ENCODE results near the gene HSP90AB1. TPM values are rescaled to one million over a fixed set of nuclear protein-coding genes. Genes with fewer than 3 reads are reported as not detected.

Gene HSP90AB1
- total RNA-seq, 3 donors from 2014 or later (not counting 1 experiment from before 2014, with no cell fraction given): 256 to 372 (median 308) TPM

- no peaks in the 10 kb centered on the region for H3K27me3 ChIP-seq (ENCODE audit: control insufficient read depth, insufficient read depth, low read length)
- H3K4me1 ChIP-seq (ENCODE audit: control insufficient read depth, insufficient read depth, low read length): peaks cover 33% of the 10 kb centered on the region
- ATAC-seq: peak; percentile 62 to 78 (median 64)
- no peak overlapping the region for H3K4me3 ChIP-seq (ENCODE audit: low read length)
- no peaks in the 10 kb centered on the region for H3K9me3 Mint-ChIP-seq
- H3K4me1 Mint-ChIP-seq: peaks cover 16 to 37% of the 10 kb centered on the region in 2 donors
- H3K27ac Mint-ChIP-seq: peak overlapping the region in 1 of 2 donors; percentile 65
- peak overlapping the region; percentile 37 for H3K4me3 Mint-ChIP-seq
- peaks cover 0 to 8% of the 10 kb centered on the region in 2 donors for H3K27me3 Mint-ChIP-seq (ENCODE audit: low read depth in 2 of 2)
- no peaks in the 10 kb centered on the region for H3K36me3 ChIP-seq (ENCODE audit: control insufficient read depth, insufficient read depth, low read length)
- no peak overlapping the region for H3K27ac ChIP-seq (ENCODE audit: low read length)
- intact Hi-C loops (cut with micrococcal nuclease): loop anchor here (1.0 to 5.0 kb wide), 2 partner anchors 16 to 49 kb away; no protein-coding TSS in a partner anchor
- DNase-seq: peak; percentile 61 to 87
- H3K9me3 ChIP-seq (ENCODE audit: control insufficient read depth, insufficient read depth, low read length): no peaks in the 10 kb centered on the region
- TF ChIP-seq CTCF (IDR thresholded peaks at IDR 0.05): peak; percentile 80
- WGBS (ENCODE audit: insufficient coverage): 33% methylated on average over 1 of the region's 4 CpGs
- no peaks in the 10 kb centered on the region for H3K36me3 Mint-ChIP-seq
Measured at GRCh38 chr6:44221291-44221960, 25.5 kb upstream of the HSP90AB1 start.

- DNase-seq (no peak), ATAC-seq (no peak)
- WGBS (ENCODE audit: insufficient coverage): no CpG with 5 or more reads among the region's 2 CpGs
- no peaks in the 10 kb centered on the region for H3K9me3 ChIP-seq (ENCODE audit: control insufficient read depth, insufficient read depth, low read length)
- no peak overlapping the region for H3K4me3 ChIP-seq (ENCODE audit: low read length)
- no peak for TF ChIP-seq CTCF (IDR thresholded peaks at IDR 0.05)
- H3K4me1 ChIP-seq (ENCODE audit: control insufficient read depth, insufficient read depth, low read length): peaks cover 33% of the 10 kb centered on the region
- H3K4me1 Mint-ChIP-seq: peaks cover 16 to 37% of the 10 kb centered on the region in 2 donors
- no peaks in the 10 kb centered on the region for H3K9me3 Mint-ChIP-seq
- intact Hi-C loops (cut with micrococcal nuclease): loop anchor here (1.0 to 5.0 kb wide), 2 partner anchors 15 to 50 kb away; no protein-coding TSS in a partner anchor
- peak overlapping the region; percentile 10 for H3K4me3 Mint-ChIP-seq
- H3K27ac ChIP-seq (ENCODE audit: low read length): no peak overlapping the region
- no peaks in the 10 kb centered on the region for H3K27me3 ChIP-seq (ENCODE audit: control insufficient read depth, insufficient read depth, low read length)
- peaks cover 0 to 8% of the 10 kb centered on the region in 2 donors for H3K27me3 Mint-ChIP-seq (ENCODE audit: low read depth in 2 of 2)
- no peaks in the 10 kb centered on the region for H3K36me3 ChIP-seq (ENCODE audit: control insufficient read depth, insufficient read depth, low read length)
- H3K36me3 Mint-ChIP-seq: no peaks in the 10 kb centered on the region
- peak overlapping the region in 1 of 2 donors; percentile 65 for H3K27ac Mint-ChIP-seq
Measured at GRCh38 chr6:44221961-44222335, 25.0 kb upstream of the HSP90AB1 start.

GRCh38 chr6:44222486-44223318, 24.2 kb upstream of the HSP90AB1 start:
- H3K36me3 ChIP-seq (ENCODE audit: control insufficient read depth, insufficient read depth, low read length): no peaks in the 10 kb centered on the region
- Mint-ChIP-seq H3K36me3 (no peaks in the 10 kb centered on the region), H3K27me3 (ENCODE audit: low read depth in 2 of 2) (peaks cover 0 to 6% of the 10 kb centered on the region in 2 donors), H3K4me3 (peak overlapping the region; percentile 78), H3K4me1 (peaks cover 16 to 37% of the 10 kb centered on the region in 2 donors), H3K9me3 (no peaks in the 10 kb centered on the region), H3K27ac (peak overlapping the region in 1 of 2 donors; percentile 81)
- no peaks in the 10 kb centered on the region for H3K9me3 ChIP-seq (ENCODE audit: control insufficient read depth, insufficient read depth, low read length)
- ATAC-seq (no peak), DNase-seq (no peak)
- no peak for TF ChIP-seq CTCF (IDR thresholded peaks at IDR 0.05)
- peaks cover 33% of the 10 kb centered on the region for H3K4me1 ChIP-seq (ENCODE audit: control insufficient read depth, insufficient read depth, low read length)
- intact Hi-C loops (cut with micrococcal nuclease): loop anchor here (1.0 to 5.0 kb wide), 2 partner anchors 35 to 50 kb away; partner anchors contain the start of gene SLC35B2
- peak overlapping the region; percentile 38 for H3K4me3 ChIP-seq (ENCODE audit: low read length)
- no peak overlapping the region for H3K27ac ChIP-seq (ENCODE audit: low read length)
- WGBS (ENCODE audit: insufficient coverage): 23% methylated on average over 23 of the region's 26 CpGs
- no peaks in the 10 kb centered on the region for H3K27me3 ChIP-seq (ENCODE audit: control insufficient read depth, insufficient read depth, low read length)

Data from natural killer cell (primary cell).